K562 (cell line): Measurements from ENCODE around the gene SZT2. TPM values are rescaled to one million over a fixed set of nuclear protein-coding genes. Genes with fewer than 3 reads are reported as not detected.

Source experiments
- ATAC-seq: fragments of 200-7000 bp; cut with Tn5 transposase; 3 replicates; pipeline ENCODE4 v1.9.1; 2020; ENCODE audit warnings: moderate library complexity
- BruUV-seq: library from RNA; stranded (reverse); fragments of 400-500 nt; replicated peaks from 2 replicates; lab custom pipeline; 2021; lab: Mats Ljungman, UMichigan
- CTCF ChIA-PET: fragments of 300-600 bp; formaldehyde crosslinking; extraction: SDS; loops from one replicate; lab custom pipeline; 2021; ENCODE audit warnings: low intra/inter-chr PET ratio; lab: Yijun Ruan, JAX
- POLR2A ChIA-PET: fragments of 300-600, 350-650 bp; sonication (Branson Sonifier 250); formaldehyde crosslinking; extraction: SDS; loops from one replicate; lab custom pipeline; 2021; ENCODE audit warnings: antibody characterized with exemption, inconsistent platforms; lab: Yijun Ruan, JAX
- DNase-seq, 4 experiments: peaks; one replicate each; pipeline versions ENCODE4 v3.0.0 to v3.0.0-alpha.2; 2011 to 2018; ENCODE audit warnings: low spot score in 3 of 4, mixed read lengths in 3 of 4; ENCODE audit errors: extremely low read depth in 1 of 4
- FAIRE-seq: peaks from 2 replicates; lab custom pipeline; 2011; peaks lifted over from hg19 to GRCh38; lab: Jason Lieb, UNC
- H2AFZ ChIP-seq: 2 replicates; pipeline ENCODE4 v1.6.0; 2011; ENCODE audit warnings: low read depth, low read length, control low read depth, inconsistent platforms
- H3K27ac ChIP-seq: fragments of 200-600 bp; 3 replicates; pipeline ENCODE4 v1.8.0; 2011; ENCODE audit warnings: low read depth, mild to moderate bottlenecking, control low read depth, inconsistent platforms, low read length, moderate library complexity, mixed read lengths; ENCODE audit errors: extremely low read depth
- H3K27me3 ChIP-seq, 2 experiments: fragments of 300-600 bp in 1 of 2; 2 replicates in 1 of 2; 3 replicates in 1 of 2; pipeline versions ENCODE4 v1.6.0 to v1.8.0; 2011; ENCODE audit warnings: inconsistent platforms in 2 of 2, low read length in 2 of 2, mild to moderate bottlenecking in 1 of 2, mixed read lengths in 1 of 2, moderate library complexity in 1 of 2; ENCODE audit not compliant: control insufficient read depth in 2 of 2, insufficient read depth in 2 of 2
- H3K36me3 ChIP-seq: fragments of 300-600 bp; 3 replicates; pipeline ENCODE4 v1.8.0; 2011; ENCODE audit warnings: mild to moderate bottlenecking, low read length, inconsistent platforms; ENCODE audit not compliant: control insufficient read depth, insufficient read depth
- H3K4me1 ChIP-seq, 2 experiments: fragments of 200-600 bp in 1 of 2; replicated peaks in 1 of 2; 2 replicates in 1 of 2; 3 replicates in 1 of 2; pipeline versions ENCODE4 v1.5.1 to v1.8.0; 2011; ENCODE audit warnings: inconsistent platforms in 2 of 2, low read length in 2 of 2, mild to moderate bottlenecking in 1 of 2, mixed read lengths in 1 of 2, moderate library complexity in 1 of 2; ENCODE audit not compliant: control insufficient read depth in 2 of 2, insufficient read depth in 2 of 2
- H3K4me2 ChIP-seq: 2 replicates; pipeline ENCODE4 v1.6.1; 2011; ENCODE audit warnings: low read length, control low read depth, inconsistent platforms, mixed read lengths; ENCODE audit not compliant: insufficient read depth
- H3K4me3 ChIP-seq: fragments of 200-600 bp; sonication (generic), shearing (Covaris generic); 2 replicates; pipeline ENCODE4 v1.5.1; 2016; ENCODE audit warnings: control low read depth, inconsistent platforms
- H3K79me2 ChIP-seq: fragments of 200-600 bp; 3 replicates; pipeline ENCODE4 v1.8.0; 2011; ENCODE audit warnings: low read length, inconsistent platforms; ENCODE audit not compliant: control insufficient read depth, insufficient read depth
- H3K9ac ChIP-seq, 2 experiments: 2 replicates each; pipeline versions ENCODE4 v1.6.0 to v1.6.1; 2011; ENCODE audit warnings: low read depth in 2 of 2, low read length in 2 of 2, control low read depth in 1 of 2, inconsistent platforms in 1 of 2, mild to moderate bottlenecking in 1 of 2, mixed read lengths in 1 of 2; ENCODE audit not compliant: insufficient read depth in 1 of 2
- H3K9me1 ChIP-seq: one replicate; pipeline ENCODE4 v1.6.0; 2011; ENCODE audit warnings: inconsistent platforms, mild to moderate bottlenecking, low read length, moderate library complexity; ENCODE audit not compliant: control insufficient read depth, insufficient read depth
- H3K9me3 ChIP-seq: replicated peaks from 2 replicates; pipeline ENCODE4 v1.5.1; 2011; ENCODE audit warnings: low read depth, low read length, inconsistent platforms; ENCODE audit not compliant: control insufficient read depth, insufficient read depth
- H4K20me1 ChIP-seq: replicated peaks from 2 replicates; pipeline ENCODE4 v1.6.1; 2011; ENCODE audit warnings: low read length, inconsistent platforms, mixed read lengths; ENCODE audit not compliant: control insufficient read depth, insufficient read depth
- ETV5 ChIP-seq: sonication (generic); formaldehyde crosslinking; IDR thresholded peaks from 2 replicates; pipeline ENCODE4 v1.4.0; 2020; ENCODE audit warnings: low read depth, mild to moderate bottlenecking, missing genetic modification reagents
- MXI1 ChIP-seq: IDR thresholded peaks from 2 replicates; pipeline ENCODE4 v1.6.1; 2011; ENCODE audit warnings: low read depth, mild to moderate bottlenecking, improper control_type of control experiment, low read length
- PHF21A ChIP-seq: fragments of 450-650 bp; IDR thresholded peaks from 2 replicates; pipeline ENCODE4 v1.6.1; 2017; ENCODE audit warnings: low read depth, borderline replicate concordance
- POLR2B ChIP-seq: fragments of 450-650 bp; IDR thresholded peaks from 2 replicates; pipeline ENCODE4 v1.6.1; 2018; ENCODE audit warnings: low read depth; ENCODE audit not compliant: partially characterized antibody
- SP1 ChIP-seq: sonication (generic); formaldehyde crosslinking; IDR thresholded peaks from 2 replicates; pipeline ENCODE4 v1.8.1; 2022; ENCODE audit warnings: mild to moderate bottlenecking, missing genetic modification reagents
- WGBS: fragments of 100-300 bp; shearing (Covaris generic); methylation state at CpG from one replicate; pipeline ENCODE4 v1.1.6; 2016; ENCODE audit warnings: low coverage, mixed read lengths; ENCODE audit not compliant: insufficient coverage; ENCODE audit errors: missing lambda C conversion rate; 5-methylcytosine and 5-hydroxymethylcytosine counted together
- in situ Hi-C: fragments of 300-500 bp; cut with MboI; formaldehyde crosslinking; loops from 4 replicates; pipeline ENCODE4 v1.15.0; 2018; ENCODE audit warnings: inconsistent platforms, mixed read lengths
- intact Hi-C: fragments of 100-400 bp; cut with micrococcal nuclease; formaldehyde crosslinking; loops from 2 replicates; pipeline ENCODE4 v1.14.2; 2022
- polyA plus RNA-seq, 8 experiments: library from polyadenylated mRNA; depleted of rRNA in 4 of 8; stranded (reverse) in 5 of 8; unstranded in 3 of 8; fragments of >200 nt; fragmentation: Nextera tagmentation in 2 of 8; fragmentation: Illumina TruSeq in 1 of 8; extraction: Ambion mirVana in 2 of 8; extraction: Trizol in 1 of 8; gene quantifications; 2 replicates each; pipeline versions ENCODE4 v1.2.1 to v1.2.3, GENCODE V29; 2011 to 2014; ENCODE audit warnings: inconsistent platforms in 1 of 8, missing spikeins in 1 of 8
- total RNA-seq, 7 experiments: library from RNA; depleted of rRNA in 6 of 7; stranded (reverse); fragments of >200 nt in 6 of 7; fragmentation: Illumina TruSeq in 2 of 7; extraction: Trizol in 2 of 7; gene quantifications; 2 replicates each; pipeline versions ENCODE4 v1.2.1 to v1.2.3, GENCODE V29; 2011 to 2021; ENCODE audit warnings: low replicate concordance in 1 of 7
- TF ChIP-seq, protein P1 (sequence below): sonication (generic); formaldehyde crosslinking; IDR thresholded peaks from 2 replicates; pipeline ENCODE4 v1.8.1; 2023; ENCODE audit warnings: mild to moderate bottlenecking, missing genetic modification reagents

SZT2 gene
- total and polyA plus RNA-seq, 9 of the 15 experiments (the other 6 are each of a cell fraction or from before 2014, with no cell fraction given) = 0.88 to 31.0 (median 12.8) TPM

DNA sequence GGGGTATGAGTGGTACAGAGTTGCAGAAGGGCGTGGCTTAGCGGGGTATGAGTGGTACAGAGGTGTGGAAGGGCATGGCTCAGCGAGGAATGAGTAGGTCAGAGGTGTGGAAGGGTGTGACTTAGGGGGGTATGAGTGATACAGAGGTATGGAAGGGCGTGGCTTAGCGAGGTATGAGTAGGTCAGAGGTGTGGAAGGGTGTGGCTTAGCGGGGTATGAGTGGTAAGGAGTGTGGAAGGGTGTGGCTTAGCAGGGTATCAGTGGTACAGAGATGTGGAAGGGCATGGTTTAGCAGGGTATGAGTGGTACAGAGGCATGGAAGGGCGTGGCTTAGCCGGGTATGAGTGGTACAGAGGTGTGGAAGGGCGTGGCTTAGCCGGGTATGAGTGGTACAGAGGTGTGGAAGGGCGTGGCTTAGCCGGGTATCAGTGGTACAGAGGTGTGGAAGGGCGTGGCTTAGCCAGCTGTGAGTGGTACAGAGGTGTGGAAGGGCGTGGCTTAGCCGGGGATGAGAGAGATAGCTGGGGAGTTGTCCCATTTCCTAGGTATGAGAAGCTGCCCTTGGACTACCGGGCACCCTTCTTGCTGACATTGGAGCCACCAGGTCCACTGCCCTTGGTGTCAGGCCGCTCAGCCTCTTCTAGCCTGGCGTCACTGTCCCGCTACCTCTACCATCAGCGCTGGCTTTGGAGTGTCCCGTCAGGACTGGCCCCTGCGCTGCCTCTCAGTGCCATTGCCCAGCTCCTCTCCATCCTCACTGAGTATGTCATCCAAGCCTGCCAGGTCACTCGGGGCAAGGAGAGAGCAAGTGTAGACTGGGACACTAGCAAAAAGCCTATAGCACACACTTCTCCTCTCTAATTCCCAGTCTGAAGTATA lies 34.2 kb downstream of the SZT2 start:
- Histone ChIP-seq H3K27ac (no peak overlapping the region; the same call in 2 of the 3 replicates), H3K4me2 (no peak overlapping the region), H3K4me1 (peaks cover 0 to 3% of the 10 kb centered on the region in 2 experiments; a peak in 1 of 5 replicates), H3K9ac (no peak overlapping the region), H3K9me3 (no peaks in the 10 kb centered on the region), H2AFZ (no peak overlapping the region), H3K27me3 (no peaks in the 10 kb centered on the region), H3K36me3 (peaks cover 88% of the 10 kb centered on the region; the same call in 2 of the 3 replicates), H3K4me3 (no peak overlapping the region), H3K79me2 (no peaks in the 10 kb centered on the region), H4K20me1 (no peaks in the 10 kb centered on the region), H3K9me1 (peaks cover 5% of the 10 kb centered on the region)
- 86% methylated on average over 21 of the region's 23 CpGs for WGBS
- no TSS peak for BruUV-seq
- CTCF ChIA-PET = no interaction called here
- DNase-seq = peak in 1 of 4 experiments; percentile 30
- in situ Hi-C loops = no loop called here
- POLR2A ChIA-PET = interaction anchor here (0.6 to 1.8 kb wide), 6 partner anchors 9 to 261 kb away, joined by 3 to 5 read pairs (median 4); partner anchors contain the start of genes MED8 and SZT2
- intact Hi-C loops = no loop called here
- TF ChIP-seq SP1 (CRISPR knock-in tag) (no peak), MXI1 (no peak), PHF21A (no peak), POLR2B (peak; percentile 20), ETV5 (CRISPR knock-in tag) (no peak)
- TF ChIP-seq, protein P1, sequence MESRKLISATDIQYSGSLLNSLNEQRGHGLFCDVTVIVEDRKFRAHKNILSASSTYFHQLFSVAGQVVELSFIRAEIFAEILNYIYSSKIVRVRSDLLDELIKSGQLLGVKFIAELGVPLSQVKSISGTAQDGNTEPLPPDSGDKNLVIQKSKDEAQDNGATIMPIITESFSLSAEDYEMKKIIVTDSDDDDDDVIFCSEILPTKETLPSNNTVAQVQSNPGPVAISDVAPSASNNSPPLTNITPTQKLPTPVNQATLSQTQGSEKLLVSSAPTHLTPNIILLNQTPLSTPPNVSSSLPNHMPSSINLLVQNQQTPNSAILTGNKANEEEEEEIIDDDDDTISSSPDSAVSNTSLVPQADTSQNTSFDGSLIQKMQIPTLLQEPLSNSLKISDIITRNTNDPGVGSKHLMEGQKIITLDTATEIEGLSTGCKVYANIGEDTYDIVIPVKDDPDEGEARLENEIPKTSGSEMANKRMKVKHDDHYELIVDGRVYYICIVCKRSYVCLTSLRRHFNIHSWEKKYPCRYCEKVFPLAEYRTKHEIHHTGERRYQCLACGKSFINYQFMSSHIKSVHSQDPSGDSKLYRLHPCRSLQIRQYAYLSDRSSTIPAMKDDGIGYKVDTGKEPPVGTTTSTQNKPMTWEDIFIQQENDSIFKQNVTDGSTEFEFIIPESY (CRISPR knock-in tag) = peak; percentile 80
- no peak for ATAC-seq
- FAIRE-seq = no peak
